Fibroblast of mammary gland (primary cell): ENCODE results near the gene RARG.

Experiments used
- DNase-seq: peaks from one replicate; pipeline ENCODE4 v3.0.0-alpha.2; 2010; ENCODE audit warnings: low read depth
- H3K4me3 ChIP-seq: 2 replicates; pipeline ENCODE4 v1.5.1; 2011; ENCODE audit warnings: low read depth, mild to moderate bottlenecking, low read length, moderate library complexity; ENCODE audit not compliant: control insufficient read depth
- TF ChIP-seq, protein P1 (sequence below): conservative IDR thresholded peaks from 2 replicates; pipeline ENCODE4 v1.5.1; 2011; ENCODE audit warnings: low read depth, low read length, inconsistent platforms; ENCODE audit not compliant: control insufficient read depth, insufficient read depth

Gene RARG

DNA sequence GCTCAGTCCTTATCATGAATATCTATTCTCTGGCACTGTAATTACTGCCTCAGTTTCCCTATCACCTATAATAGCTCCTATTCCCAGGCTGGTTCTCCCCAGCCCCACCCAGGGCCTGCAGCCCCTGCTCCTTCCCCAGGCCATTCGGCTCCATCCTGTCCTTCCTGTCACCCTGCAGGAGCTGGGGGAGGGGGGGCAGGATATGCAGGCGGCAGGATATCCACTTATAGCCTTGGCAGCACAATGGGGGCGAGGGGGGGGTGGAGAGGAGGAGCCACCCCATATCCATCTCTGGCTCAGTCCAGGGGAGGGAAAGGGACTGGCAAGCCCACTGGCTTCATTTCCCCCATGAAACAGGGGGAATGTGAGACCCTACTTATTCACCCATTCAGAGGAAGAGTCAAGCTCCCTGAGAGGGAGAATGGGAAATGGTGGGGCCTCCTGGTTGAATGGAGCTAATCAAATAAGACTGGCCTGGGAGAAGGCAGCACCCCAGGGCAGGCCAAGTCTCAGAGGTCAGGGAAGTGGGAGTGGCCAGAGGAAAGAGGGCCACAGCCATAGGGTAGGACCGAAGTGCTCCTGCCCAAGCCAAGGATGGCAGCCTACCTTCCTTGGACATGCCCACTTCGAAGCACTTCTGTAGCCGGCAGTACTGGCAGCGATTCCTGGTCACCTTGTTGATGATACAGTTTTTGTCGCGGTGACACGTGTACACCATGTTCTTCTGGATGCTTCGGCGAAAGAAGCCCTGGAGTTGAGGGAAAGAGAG is 17.1 kb downstream of the RARG start:
- no peak overlapping the region for H3K4me3 ChIP-seq
- no peak for DNase-seq
- TF ChIP-seq, protein P1, sequence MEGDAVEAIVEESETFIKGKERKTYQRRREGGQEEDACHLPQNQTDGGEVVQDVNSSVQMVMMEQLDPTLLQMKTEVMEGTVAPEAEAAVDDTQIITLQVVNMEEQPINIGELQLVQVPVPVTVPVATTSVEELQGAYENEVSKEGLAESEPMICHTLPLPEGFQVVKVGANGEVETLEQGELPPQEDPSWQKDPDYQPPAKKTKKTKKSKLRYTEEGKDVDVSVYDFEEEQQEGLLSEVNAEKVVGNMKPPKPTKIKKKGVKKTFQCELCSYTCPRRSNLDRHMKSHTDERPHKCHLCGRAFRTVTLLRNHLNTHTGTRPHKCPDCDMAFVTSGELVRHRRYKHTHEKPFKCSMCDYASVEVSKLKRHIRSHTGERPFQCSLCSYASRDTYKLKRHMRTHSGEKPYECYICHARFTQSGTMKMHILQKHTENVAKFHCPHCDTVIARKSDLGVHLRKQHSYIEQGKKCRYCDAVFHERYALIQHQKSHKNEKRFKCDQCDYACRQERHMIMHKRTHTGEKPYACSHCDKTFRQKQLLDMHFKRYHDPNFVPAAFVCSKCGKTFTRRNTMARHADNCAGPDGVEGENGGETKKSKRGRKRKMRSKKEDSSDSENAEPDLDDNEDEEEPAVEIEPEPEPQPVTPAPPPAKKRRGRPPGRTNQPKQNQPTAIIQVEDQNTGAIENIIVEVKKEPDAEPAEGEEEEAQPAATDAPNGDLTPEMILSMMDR, result no peak

DNA sequence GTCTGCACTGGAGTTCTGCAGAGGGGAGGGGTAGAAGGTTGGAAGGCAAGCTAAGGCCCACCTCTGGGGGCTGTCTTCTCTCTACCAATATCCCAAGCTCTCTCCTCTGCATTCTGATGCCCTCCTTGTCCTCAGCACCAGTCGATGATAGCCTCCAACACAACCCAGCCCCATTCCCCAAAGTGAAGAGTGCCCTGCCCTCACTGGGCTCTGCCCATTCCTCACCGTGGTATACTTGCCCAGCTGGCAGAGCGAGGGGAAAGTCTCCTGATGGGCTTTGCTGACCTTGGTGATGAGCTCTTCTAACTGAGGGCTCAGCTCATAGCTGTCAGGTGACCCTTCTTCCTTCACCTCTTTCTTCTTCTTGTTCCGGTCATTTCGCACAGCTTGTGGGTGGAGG is 17.8 kb downstream of the RARG start:
- TF ChIP-seq, protein P1, result no peak
- DNase-seq, result no peak
- no peak overlapping the region for H3K4me3 ChIP-seq

DNA sequence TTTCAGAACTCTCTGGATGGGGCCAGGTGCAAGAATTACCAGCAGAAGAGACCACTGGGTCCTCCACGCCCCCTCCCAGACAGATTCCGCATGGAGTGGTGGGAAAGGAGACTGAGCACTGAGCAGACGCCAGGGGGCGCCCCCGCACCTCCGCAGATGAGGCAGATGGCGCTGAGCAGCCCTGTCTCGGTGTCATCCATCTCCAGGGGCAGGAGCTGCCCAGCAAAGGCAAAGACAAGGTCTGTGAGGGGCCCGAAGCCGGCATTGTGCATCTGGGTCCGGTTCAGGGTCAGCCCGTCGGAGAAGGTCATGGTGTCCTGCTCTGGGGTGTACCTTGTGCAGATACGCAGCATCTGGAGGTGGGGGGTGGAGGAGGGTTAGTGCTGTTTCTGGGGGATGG is 18.7 kb downstream of the RARG start:
- no peak overlapping the region for H3K4me3 ChIP-seq
- peak; percentile 71 for DNase-seq
- TF ChIP-seq, protein P1, result peak; percentile 92

DNA sequence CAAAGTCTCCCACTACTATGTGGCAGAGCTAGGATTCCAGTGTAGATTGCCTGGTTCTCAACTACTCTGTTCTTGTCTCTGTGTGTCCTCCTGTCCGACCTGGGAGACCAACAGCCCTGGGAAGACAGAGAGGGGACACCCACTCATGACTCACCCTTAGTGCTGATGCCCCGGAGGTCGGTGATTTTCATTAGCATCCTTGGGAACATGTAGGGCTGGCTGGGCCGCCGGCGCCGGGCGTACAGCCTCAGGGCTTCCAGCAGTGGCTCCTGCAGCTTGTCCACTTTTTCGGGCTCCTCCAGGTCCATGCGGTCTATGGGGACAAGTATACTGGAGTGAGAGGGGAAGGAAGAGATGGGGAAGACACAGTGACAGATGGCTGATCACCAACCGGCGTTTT is 19.1 kb downstream of the RARG start:
- TF ChIP-seq, protein P1, result no peak
- DNase-seq, result peak; percentile 27
- no peak overlapping the region for H3K4me3 ChIP-seq

DNA sequence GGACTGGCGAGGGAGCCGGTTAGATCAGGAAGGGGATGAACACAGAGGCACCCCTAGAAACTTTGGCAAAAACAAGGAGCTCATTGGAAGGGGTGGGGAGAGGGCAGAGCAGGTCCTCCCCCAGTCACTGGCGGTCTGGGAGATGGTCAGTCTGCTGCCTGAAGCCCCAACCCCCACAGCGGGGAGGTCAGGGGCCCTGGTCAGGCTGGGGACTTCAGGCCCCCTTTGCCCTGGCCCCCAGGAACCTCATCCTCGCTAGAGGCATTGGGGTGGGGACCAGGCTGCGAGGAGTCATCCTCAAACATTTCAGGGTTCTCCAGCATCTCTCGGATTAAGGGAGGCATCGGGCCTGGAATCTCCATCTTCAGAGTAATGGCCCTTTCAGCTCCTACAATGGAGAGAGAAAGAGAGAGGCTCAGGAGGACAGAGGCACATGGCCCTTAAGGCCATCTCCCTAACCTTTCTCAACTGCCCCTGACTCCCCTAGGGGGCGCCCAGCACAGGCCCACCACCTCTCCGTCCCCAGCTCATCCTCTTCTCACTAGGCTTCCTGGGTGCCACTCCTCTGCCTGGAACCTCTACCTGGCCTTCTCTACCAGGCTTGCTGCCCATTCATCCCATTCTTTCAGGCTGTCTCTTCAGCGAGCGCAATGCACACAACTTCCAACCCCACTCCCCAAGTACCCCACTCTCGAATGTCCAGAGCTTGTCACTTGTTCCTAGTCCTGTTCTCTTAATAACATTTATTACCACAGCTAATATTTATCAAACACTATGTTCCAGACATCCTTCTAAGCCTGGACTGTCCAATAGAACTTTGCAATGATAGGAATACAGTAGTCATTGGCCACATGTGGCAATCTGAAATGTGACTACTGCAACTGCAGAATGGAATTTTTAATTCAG is 20.3 kb downstream of the RARG start:
- TF ChIP-seq, protein P1, result peak; percentile 28
- no peak overlapping the region for H3K4me3 ChIP-seq
- DNase-seq, result no peak

DNA sequence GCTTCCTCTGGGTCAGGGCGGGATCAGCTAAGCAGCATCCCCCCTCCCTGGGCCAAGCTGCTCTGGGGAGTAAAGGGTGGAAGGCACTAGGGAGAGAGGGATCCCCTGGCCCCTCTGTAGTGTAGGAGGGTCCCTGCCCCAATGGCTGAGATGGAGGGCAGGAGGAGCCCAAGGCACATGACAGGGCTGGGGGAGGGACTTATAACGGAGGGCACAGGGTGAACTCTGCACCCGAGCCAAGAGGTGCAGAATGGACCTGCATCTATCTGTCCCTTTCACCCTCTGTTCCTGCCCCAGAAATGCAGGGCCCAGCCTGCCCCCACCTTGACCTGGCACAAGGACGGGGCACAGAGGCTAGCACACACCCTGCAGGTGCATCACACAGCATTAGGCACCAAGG is 21.2 kb downstream of the RARG start:
- no peak overlapping the region for H3K4me3 ChIP-seq
- TF ChIP-seq, protein P1, result no peak
- DNase-seq, result no peak
